Activated T-cell treated with anti-CD3 and anti-CD28 coated beads, Interleukin-2, amount 50 U/mL, for 24 hours (primary cell): ENCODE measurements around the gene GABRE.

Experiments
- DNase-seq: peaks from one replicate; pipeline ENCODE4 v3.0.0-alpha.2; 2020
- H3K27ac Mint-ChIP-seq: 2 replicates; pipeline ENCODE4 v1.8.0; 2020; ENCODE audit warnings: mild to moderate bottlenecking, mixed read lengths
- H3K27me3 Mint-ChIP-seq: 2 replicates; pipeline ENCODE4 v1.8.0; 2020; ENCODE audit warnings: mixed read lengths
- H3K36me3 Mint-ChIP-seq: 2 replicates; pipeline ENCODE4 v1.8.0; 2020; ENCODE audit warnings: low read depth, mixed read lengths
- H3K4me1 Mint-ChIP-seq: 2 replicates; pipeline ENCODE4 v1.8.0; 2020; ENCODE audit warnings: low read depth, mixed read lengths
- H3K4me3 Mint-ChIP-seq: 2 replicates; pipeline ENCODE4 v1.8.0; 2020; ENCODE audit warnings: mild to moderate bottlenecking, moderate library complexity, mixed read lengths
- H3K9me3 Mint-ChIP-seq: 2 replicates; pipeline ENCODE4 v1.8.0; 2020; ENCODE audit warnings: mixed read lengths

The GABRE gene

DNA sequence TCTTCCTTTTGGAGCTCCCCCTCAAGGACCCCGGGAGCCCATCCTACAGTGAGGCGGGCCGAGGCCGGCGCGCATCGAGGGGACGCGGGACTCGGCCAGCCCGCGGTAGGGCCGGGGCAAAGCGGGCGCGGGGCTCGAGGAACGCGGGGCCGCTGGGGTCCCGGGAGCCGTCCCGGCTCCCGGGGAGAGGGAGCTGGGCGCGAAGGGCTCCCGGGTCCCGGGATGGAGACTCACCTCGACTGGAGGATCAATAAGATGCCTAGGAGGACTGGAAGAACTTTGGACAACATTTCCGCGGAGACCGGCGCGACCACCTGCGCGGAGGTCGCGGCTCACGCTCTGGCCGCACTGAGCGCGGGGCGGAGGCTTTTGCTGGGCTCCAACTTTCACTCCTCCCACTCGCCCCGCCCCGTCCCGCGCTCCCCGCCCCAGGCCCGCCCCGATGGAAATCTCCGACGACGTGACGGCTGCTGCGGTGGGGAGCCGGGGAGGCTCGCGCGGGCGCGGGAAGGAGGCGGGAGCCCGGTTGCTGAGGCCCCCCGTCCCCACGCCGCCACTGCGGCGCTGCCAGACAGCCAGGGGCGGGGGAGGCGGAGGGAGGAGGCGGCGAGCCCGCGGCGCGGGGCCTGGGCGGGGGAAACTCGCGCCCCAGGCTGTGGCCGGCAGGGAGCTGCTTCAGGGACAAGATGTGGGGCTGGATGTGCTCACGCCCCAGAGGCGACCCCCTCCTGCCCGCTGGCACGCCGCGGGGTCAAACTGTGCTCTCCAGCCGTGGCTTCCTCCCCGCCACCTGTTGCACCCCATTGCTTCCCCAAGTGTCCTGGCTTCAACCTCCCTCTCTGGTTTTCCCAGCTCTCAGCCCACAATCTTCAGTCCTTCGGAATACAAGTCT lies at the start of gene GABRE:
TSS of gene GABRE (minus strand) at position 341 of the 892 bp plus-strand sequence. CDS start at position 290, 51 bp downstream.
- H3K4me3 Mint-ChIP-seq, result no peak within 1 kb of the TSS
- no peak for DNase-seq
- no peaks in the 10 kb centered on the region for H3K9me3 Mint-ChIP-seq
- no peak within 1 kb of the TSS for H3K27ac Mint-ChIP-seq
- H3K27me3 Mint-ChIP-seq, result peaks cover 50% of the 10 kb centered on the region
- H3K4me1 Mint-ChIP-seq, result no peaks in the 10 kb centered on the region
- no peaks in the 10 kb centered on the region for H3K36me3 Mint-ChIP-seq

GRCh38 chrX:152020888-152021287 lies 46.4 kb upstream of the GABRE start:
- H3K27ac Mint-ChIP-seq, result no peak overlapping the region
- DNase-seq, result no peak
- H3K27me3 Mint-ChIP-seq, result peaks cover 11% of the 10 kb centered on the region
- H3K4me3 Mint-ChIP-seq, result no peak overlapping the region
- no peaks in the 10 kb centered on the region for H3K9me3 Mint-ChIP-seq
- H3K4me1 Mint-ChIP-seq, result no peaks in the 10 kb centered on the region
- H3K36me3 Mint-ChIP-seq, result no peaks in the 10 kb centered on the region

- no peak overlapping the region for H3K27ac Mint-ChIP-seq
- H3K27me3 Mint-ChIP-seq, result peaks cover 3% of the 10 kb centered on the region
- DNase-seq, result no peak
- no peaks in the 10 kb centered on the region for H3K9me3 Mint-ChIP-seq
- H3K4me3 Mint-ChIP-seq, result no peak overlapping the region
- no peaks in the 10 kb centered on the region for H3K4me1 Mint-ChIP-seq
- H3K36me3 Mint-ChIP-seq, result no peaks in the 10 kb centered on the region
These were observed 25.3 kb upstream of the GABRE start for GRCh38 chrX:151999813-152000212.

DNA sequence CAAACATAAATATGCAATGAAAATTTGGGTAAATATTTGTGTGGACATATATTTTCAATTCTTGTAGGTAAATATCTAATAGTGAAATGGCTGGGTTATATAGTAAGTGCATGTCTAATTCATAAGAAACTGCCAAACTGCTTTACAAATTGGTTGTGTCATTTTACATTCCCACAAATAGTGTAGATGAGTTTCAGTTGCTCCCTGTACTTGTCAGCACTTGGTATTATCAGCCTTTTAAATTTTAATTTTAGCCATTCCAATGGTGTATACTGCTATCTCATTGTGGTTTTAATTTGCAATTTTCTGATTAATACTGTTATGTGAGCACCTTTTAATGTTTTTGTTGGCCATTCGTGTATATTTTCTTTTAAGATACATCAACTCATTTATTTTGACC lies 23.1 kb upstream of the GABRE start:
- Mint-ChIP-seq H3K4me3 (no peak overlapping the region), H3K9me3 (no peaks in the 10 kb centered on the region), H3K27me3 (peaks cover 5% of the 10 kb centered on the region), H3K36me3 (no peaks in the 10 kb centered on the region), H3K27ac (no peak overlapping the region), H3K4me1 (no peaks in the 10 kb centered on the region)
- no peak for DNase-seq

DNA sequence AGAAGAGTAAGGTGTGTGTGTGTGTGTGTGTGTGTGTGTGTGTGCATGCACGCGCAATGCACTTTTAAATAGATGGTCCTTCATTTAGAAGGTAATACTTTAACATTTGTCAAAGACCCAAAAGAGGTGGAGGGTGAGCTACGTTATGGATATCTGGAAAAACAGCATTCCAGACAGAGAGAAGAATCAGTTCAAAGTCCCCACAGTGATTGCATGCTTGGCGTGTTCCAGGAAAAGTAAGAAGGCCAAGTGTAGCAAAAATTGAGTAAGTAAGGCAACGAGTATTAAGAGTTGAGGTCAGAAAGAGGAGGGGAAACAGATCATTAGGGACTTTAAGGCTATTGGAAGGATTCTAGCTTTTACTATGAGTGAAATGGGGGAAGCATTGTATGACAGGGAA lies 21.9 kb upstream of the GABRE start:
- no peaks in the 10 kb centered on the region for H3K4me1 Mint-ChIP-seq

GRCh38 chrX:151994476-151994875 lies 20.0 kb upstream of the GABRE start:
- H3K4me1 Mint-ChIP-seq, result no peaks in the 10 kb centered on the region
- H3K36me3 Mint-ChIP-seq, result no peaks in the 10 kb centered on the region
- no peaks in the 10 kb centered on the region for H3K9me3 Mint-ChIP-seq
- DNase-seq, result no peak
- peaks cover 3% of the 10 kb centered on the region for H3K27me3 Mint-ChIP-seq
- H3K27ac Mint-ChIP-seq, result no peak overlapping the region
- no peak overlapping the region for H3K4me3 Mint-ChIP-seq

More for the DNA sequence above, 21.9 kb upstream of the GABRE start:
- Mint-ChIP-seq H3K9me3 (no peaks in the 10 kb centered on the region), H3K36me3 (no peaks in the 10 kb centered on the region), H3K27me3 (peaks cover 3% of the 10 kb centered on the region), H3K27ac (no peak overlapping the region), H3K4me3 (no peak overlapping the region)
- no peak for DNase-seq

- Mint-ChIP-seq H3K4me3 (no peak overlapping the region), H3K27ac (no peak overlapping the region), H3K36me3 (no peaks in the 10 kb centered on the region)
These were observed 14.3 kb upstream of the GABRE start for GRCh38 chrX:151988706-151989299.

DNA sequence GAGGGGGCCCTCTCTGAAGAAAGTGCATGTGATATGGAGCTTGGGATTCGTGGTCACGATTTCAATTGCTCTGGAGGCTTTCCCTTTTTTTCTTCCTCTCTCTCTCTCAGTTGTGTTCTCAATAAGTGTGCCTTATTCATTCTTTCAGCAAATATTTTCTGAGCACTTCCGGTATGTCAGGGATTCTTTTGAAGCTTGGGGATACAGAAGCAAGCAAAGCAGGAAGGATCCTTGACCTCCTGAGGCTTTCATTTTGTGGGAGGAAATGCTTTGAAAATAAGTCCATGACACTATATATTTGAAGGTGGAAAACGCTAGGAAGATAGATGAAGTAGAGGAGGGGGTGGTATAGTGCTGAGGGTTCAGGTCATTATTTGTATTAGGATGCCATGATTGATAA lies 12.6 kb upstream of the GABRE start:
- H3K4me3 Mint-ChIP-seq, result no peak overlapping the region
- H3K27ac Mint-ChIP-seq, result no peak overlapping the region
- no peaks in the 10 kb centered on the region for H3K9me3 Mint-ChIP-seq
- DNase-seq, result no peak
- no peaks in the 10 kb centered on the region for H3K36me3 Mint-ChIP-seq
- H3K27me3 Mint-ChIP-seq, result peaks cover 30% of the 10 kb centered on the region
- H3K4me1 Mint-ChIP-seq, result no peaks in the 10 kb centered on the region

More at GRCh38 chrX:151988706-151989299, 14.3 kb upstream of the GABRE start:
- Mint-ChIP-seq H3K4me1 (no peaks in the 10 kb centered on the region), H3K27me3 (peaks cover 33% of the 10 kb centered on the region), H3K9me3 (no peaks in the 10 kb centered on the region)
- DNase-seq, result no peak

DNA sequence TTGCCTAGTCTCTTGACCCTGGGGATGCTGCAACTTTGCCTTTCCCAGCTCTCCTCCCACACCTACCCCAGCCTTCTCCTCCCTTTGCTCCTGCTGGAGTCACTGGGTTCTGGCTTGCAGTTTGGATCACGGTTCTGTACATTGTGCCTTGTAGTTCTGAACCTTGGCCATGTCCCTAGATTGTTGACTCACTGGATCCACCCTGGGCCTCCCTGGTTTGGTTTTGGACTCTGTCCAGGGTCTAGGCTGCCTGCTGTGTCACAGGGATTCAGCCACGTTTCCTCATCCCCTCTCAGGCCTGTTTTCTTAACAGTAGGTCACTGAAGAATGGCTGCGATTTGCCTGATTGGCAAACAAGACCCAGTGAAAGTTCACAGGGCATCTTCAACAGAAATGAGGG lies 11.5 kb upstream of the GABRE start:
- Mint-ChIP-seq H3K9me3 (no peaks in the 10 kb centered on the region), H3K36me3 (no peaks in the 10 kb centered on the region), H3K4me3 (no peak overlapping the region), H3K27me3 (peaks cover 30% of the 10 kb centered on the region), H3K27ac (no peak overlapping the region), H3K4me1 (no peaks in the 10 kb centered on the region)
- no peak for DNase-seq

DNA sequence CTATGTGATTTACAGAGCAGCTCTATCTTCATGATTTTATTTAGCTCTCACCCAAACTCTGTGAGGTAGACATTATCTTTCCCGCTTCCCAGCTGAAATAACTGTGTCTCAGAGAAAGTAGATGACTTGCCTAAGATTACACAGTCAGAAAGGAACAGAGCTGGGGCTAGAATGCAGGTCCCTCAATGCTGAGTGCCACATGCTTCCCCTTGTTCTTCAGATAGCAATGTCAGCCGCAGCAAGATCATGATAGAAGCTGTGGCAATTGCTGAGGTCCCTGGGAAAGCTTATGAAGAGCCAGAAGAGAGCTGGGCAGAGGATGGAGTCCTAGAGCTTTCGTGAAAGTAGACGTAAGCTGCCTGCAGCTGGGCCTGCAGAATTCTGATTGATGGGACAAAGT lies 11.1 kb upstream of the GABRE start:
- H3K4me3 Mint-ChIP-seq, result no peak overlapping the region
- H3K36me3 Mint-ChIP-seq, result no peaks in the 10 kb centered on the region
- peaks cover 30% of the 10 kb centered on the region for H3K27me3 Mint-ChIP-seq
- H3K4me1 Mint-ChIP-seq, result no peaks in the 10 kb centered on the region
- DNase-seq, result no peak
- no peaks in the 10 kb centered on the region for H3K9me3 Mint-ChIP-seq
- H3K27ac Mint-ChIP-seq, result no peak overlapping the region

GRCh38 chrX:151984902-151985301 lies 10.4 kb upstream of the GABRE start:
- peaks cover 30% of the 10 kb centered on the region for H3K27me3 Mint-ChIP-seq
- H3K27ac Mint-ChIP-seq, result no peak overlapping the region
- no peak overlapping the region for H3K4me3 Mint-ChIP-seq
- no peaks in the 10 kb centered on the region for H3K36me3 Mint-ChIP-seq
- no peak for DNase-seq
- no peaks in the 10 kb centered on the region for H3K4me1 Mint-ChIP-seq
- H3K9me3 Mint-ChIP-seq, result no peaks in the 10 kb centered on the region

- Mint-ChIP-seq H3K4me3 (no peak overlapping the region), H3K27ac (no peak overlapping the region), H3K9me3 (no peaks in the 10 kb centered on the region), H3K36me3 (no peaks in the 10 kb centered on the region), H3K27me3 (peaks cover 30% of the 10 kb centered on the region), H3K4me1 (no peaks in the 10 kb centered on the region)
- no peak for DNase-seq
These were observed 9.9 kb upstream of the GABRE start for GRCh38 chrX:151984328-151984727.

DNA sequence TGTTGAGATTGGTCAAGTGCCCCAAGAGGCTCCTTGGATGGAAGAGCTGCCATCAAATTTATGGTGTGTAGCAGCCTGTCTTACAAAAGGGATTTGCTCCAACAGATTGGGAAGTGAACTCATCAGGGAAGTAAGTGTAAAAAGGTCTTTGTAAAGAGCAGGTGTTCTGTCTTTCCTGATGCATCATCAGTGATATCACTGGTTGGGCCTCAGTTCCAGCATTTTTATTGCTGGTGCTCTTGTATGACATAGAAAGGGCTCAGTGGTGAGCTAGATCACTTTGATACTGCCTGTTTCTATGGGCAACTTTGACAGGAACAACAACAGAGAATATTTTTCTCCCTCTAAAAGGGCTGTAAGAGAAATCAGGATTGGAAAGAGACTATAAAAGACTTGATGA lies 8.7 kb upstream of the GABRE start:
- H3K27ac Mint-ChIP-seq, result no peak overlapping the region
- no peak for DNase-seq
- no peaks in the 10 kb centered on the region for H3K4me1 Mint-ChIP-seq
- H3K9me3 Mint-ChIP-seq, result no peaks in the 10 kb centered on the region
- H3K27me3 Mint-ChIP-seq, result peaks cover 30% of the 10 kb centered on the region
- H3K4me3 Mint-ChIP-seq, result no peak overlapping the region
- H3K36me3 Mint-ChIP-seq, result no peaks in the 10 kb centered on the region

- Mint-ChIP-seq H3K27me3 (peaks cover 32% of the 10 kb centered on the region), H3K27ac (no peak overlapping the region), H3K9me3 (no peaks in the 10 kb centered on the region), H3K4me1 (no peaks in the 10 kb centered on the region), H3K4me3 (no peak overlapping the region), H3K36me3 (no peaks in the 10 kb centered on the region)
- DNase-seq, result no peak
These were observed 7.7 kb upstream of the GABRE start for GRCh38 chrX:151982222-151982621.

GRCh38 chrX:151981129-151981528 lies 6.7 kb upstream of the GABRE start:
- no peak overlapping the region for H3K4me3 Mint-ChIP-seq
- peaks cover 32% of the 10 kb centered on the region for H3K27me3 Mint-ChIP-seq

More at GRCh38 chrX:151981129-151981528, 6.7 kb upstream of the GABRE start:
- Mint-ChIP-seq H3K4me1 (no peaks in the 10 kb centered on the region), H3K9me3 (no peaks in the 10 kb centered on the region), H3K27ac (no peak overlapping the region), H3K36me3 (no peaks in the 10 kb centered on the region)
- DNase-seq, result no peak
